ENCODE results near the gene SMARCD1.

The SMARCD1 gene

GRCh38 chr12:50052964-50053363 is 32.2 kb upstream of the SMARCD1 start:
- Histone ChIP-seq H3K36me3 (ENCODE audit: control insufficient read depth, insufficient read depth, low read length) (no peaks in the 10 kb centered on the region), H3K4me3 (replicated peaks; ENCODE audit: low read depth, low read length) (no peak overlapping the region), H3K27me3 (replicated peaks; ENCODE audit: control insufficient read depth, insufficient read depth, low read length) (peaks cover 6% of the 10 kb centered on the region; the same call in 1 of the 2 replicates)
- no peak for DNase-seq (ENCODE audit: extremely low read depth, insufficient read length)
- no peak for TF ChIP-seq CTCF (IDR thresholded peaks at IDR 0.05; ENCODE audit: insufficient read depth, low read length, poor library complexity, severe bottlenecking)

- no peak for DNase-seq (ENCODE audit: extremely low read depth, insufficient read length)
- no peak for TF ChIP-seq CTCF (IDR thresholded peaks at IDR 0.05; ENCODE audit: insufficient read depth, low read length, poor library complexity, severe bottlenecking)
- Histone ChIP-seq H3K27me3 (replicated peaks; ENCODE audit: control insufficient read depth, insufficient read depth, low read length) (peaks cover 6% of the 10 kb centered on the region; the same call in 1 of the 2 replicates), H3K36me3 (ENCODE audit: control insufficient read depth, insufficient read depth, low read length) (no peaks in the 10 kb centered on the region), H3K4me3 (replicated peaks; ENCODE audit: low read depth, low read length) (no peak overlapping the region)
Observed at GRCh38 chr12:50053583-50053982, 31.6 kb upstream of the SMARCD1 start.

- peak; percentile 58 for DNase-seq (ENCODE audit: extremely low read depth, insufficient read length)
- H3K4me3 ChIP-seq (replicated peaks; ENCODE audit: low read depth, low read length) = no peak overlapping the region
- H3K27me3 ChIP-seq (replicated peaks; ENCODE audit: control insufficient read depth, insufficient read depth, low read length) = peaks cover 8% of the 10 kb centered on the region
- TF ChIP-seq CTCF (IDR thresholded peaks at IDR 0.05; ENCODE audit: insufficient read depth, low read length, poor library complexity, severe bottlenecking) = peak; percentile 99
- no peaks in the 10 kb centered on the region for H3K36me3 ChIP-seq (ENCODE audit: control insufficient read depth, insufficient read depth, low read length)
Observed at GRCh38 chr12:50055831-50056638, 29.1 kb upstream of the SMARCD1 start.

GRCh38 chr12:50056639-50056976 is 28.5 kb upstream of the SMARCD1 start:
- no peak for TF ChIP-seq CTCF (IDR thresholded peaks at IDR 0.05; ENCODE audit: insufficient read depth, low read length, poor library complexity, severe bottlenecking)
- DNase-seq (ENCODE audit: extremely low read depth, insufficient read length) = no peak
- peaks cover 8% of the 10 kb centered on the region for H3K27me3 ChIP-seq (replicated peaks; ENCODE audit: control insufficient read depth, insufficient read depth, low read length)
- H3K36me3 ChIP-seq (ENCODE audit: control insufficient read depth, insufficient read depth, low read length) = no peaks in the 10 kb centered on the region
- no peak overlapping the region; the same call in 1 of the 2 replicates for H3K4me3 ChIP-seq (replicated peaks; ENCODE audit: low read depth, low read length)

GRCh38 chr12:50057000-50057841 is 27.9 kb upstream of the SMARCD1 start, which contains the start of gene ASIC1:
Gene ASIC1 (plus strand): TSS chr12:50057596. CDS start chr12:50058767, 1,171 bp downstream.
- peak within 1 kb of the TSS; percentile 63 for H3K4me3 ChIP-seq (replicated peaks; ENCODE audit: low read depth, low read length)
- TF ChIP-seq CTCF (IDR thresholded peaks at IDR 0.05; ENCODE audit: insufficient read depth, low read length, poor library complexity, severe bottlenecking) = no peak
- peak; percentile 43 for DNase-seq (ENCODE audit: extremely low read depth, insufficient read length)
- H3K27me3 ChIP-seq (replicated peaks; ENCODE audit: control insufficient read depth, insufficient read depth, low read length) = peaks cover 8% of the 10 kb centered on the region
- no peaks in the 10 kb centered on the region for H3K36me3 ChIP-seq (ENCODE audit: control insufficient read depth, insufficient read depth, low read length)
